Stimulated activated CD4-positive, alpha-beta T cell treated with anti-CD3 and anti-CD28 coated beads, Interleukin-2, amount 100 ng/mL, for 4 hours (primary cell): ENCODE measurements around the gene HDAC6.
"Not testable (repeated sequence)": the region's sequence is repeated elsewhere in the genome, so short reads cannot be mapped to it uniquely, and the experiment has no call there.

Source experiments
- DNase-seq: peaks from one replicate; pipeline ENCODE4 v3.0.0-alpha.2; 2020; ENCODE audit warnings: low read depth

HDAC6 gene

GRCh38 chrX:48826135-48826875 lies 24.4 kb downstream of the HDAC6 start, which contains the start of gene ERAS:
ERAS (plus strand) TSS chrX:48826513; CDS start chrX:48829124, 2,611 bp downstream.
- DNase-seq = no peak

GRCh38 chrX:48826876-48827653 lies 25.2 kb downstream of the HDAC6 start:
- DNase-seq = no peak

GRCh38 chrX:48827654-48827968 lies 25.7 kb downstream of the HDAC6 start:
- no peak for DNase-seq

- DNase-seq = no peak
These were observed 27.3 kb downstream of the HDAC6 start for GRCh38 chrX:48829016-48829735.

- DNase-seq = no peak
These were observed 29.5 kb downstream of the HDAC6 start for GRCh38 chrX:48831136-48831908.

GRCh38 chrX:48831909-48832291 lies 30.0 kb downstream of the HDAC6 start:
- DNase-seq = no peak

GRCh38 chrX:48833542-48834138 lies 31.8 kb downstream of the HDAC6 start:
- no peak for DNase-seq

GRCh38 chrX:48834383-48834709 lies 32.5 kb downstream of the HDAC6 start:
- no peak for DNase-seq

- DNase-seq = no peak
These were observed 33.9 kb downstream of the HDAC6 start, which contains the start of gene PCSK1N for GRCh38 chrX:48835524-48836329. PCSK1N (minus strand) TSS chrX:48835610; CDS start chrX:48835532, 78 bp downstream.

- DNase-seq = no peak
These were observed 37.8 kb downstream of the HDAC6 start for GRCh38 chrX:48839686-48840085.

- DNase-seq = no peak
These were observed 47.0 kb downstream of the HDAC6 start for GRCh38 chrX:48848847-48849246.

GRCh38 chrX:48852857-48853256 lies 51.0 kb downstream of the HDAC6 start:
- DNase-seq = no peak

- not testable (repeated sequence) for DNase-seq
These were observed 51.6 kb downstream of the HDAC6 start for GRCh38 chrX:48853494-48853893.

GRCh38 chrX:48854121-48854804 lies 52.4 kb downstream of the HDAC6 start:
- DNase-seq = not testable (repeated sequence)

GRCh38 chrX:48854898-48855297 lies 53.0 kb downstream of the HDAC6 start:
- no peak for DNase-seq

GRCh38 chrX:48864210-48864609 lies 62.3 kb downstream of the HDAC6 start:
- no peak for DNase-seq

GRCh38 chrX:48872017-48872416 lies 70.2 kb downstream of the HDAC6 start:
- DNase-seq = not testable (repeated sequence)
